Body of pancreas (tissue), 4 donors: ENCODE data around the gene MYLK4.

ENCODE experiments used
- POLR2A ChIP-seq, 3 donors: fragments of 450-650 bp; IDR thresholded peaks; one replicate each; pipeline ENCODE4 v1.6.1; 2016; ENCODE audit warnings: antibody characterized with exemption in 3 of 3, mild to moderate bottlenecking in 2 of 3
- TF ChIP-seq, protein P1 (sequence below), 7 experiments: fragments of 450-650 bp in 4 of 7; fragments of 200-600 bp in 3 of 7; sonication (generic) in 3 of 7; IDR thresholded peaks; one replicate each; pipeline ENCODE4 v1.5.1; 2016 to 2019; ENCODE audit warnings: antibody characterized with exemption in 7 of 7

DNA sequence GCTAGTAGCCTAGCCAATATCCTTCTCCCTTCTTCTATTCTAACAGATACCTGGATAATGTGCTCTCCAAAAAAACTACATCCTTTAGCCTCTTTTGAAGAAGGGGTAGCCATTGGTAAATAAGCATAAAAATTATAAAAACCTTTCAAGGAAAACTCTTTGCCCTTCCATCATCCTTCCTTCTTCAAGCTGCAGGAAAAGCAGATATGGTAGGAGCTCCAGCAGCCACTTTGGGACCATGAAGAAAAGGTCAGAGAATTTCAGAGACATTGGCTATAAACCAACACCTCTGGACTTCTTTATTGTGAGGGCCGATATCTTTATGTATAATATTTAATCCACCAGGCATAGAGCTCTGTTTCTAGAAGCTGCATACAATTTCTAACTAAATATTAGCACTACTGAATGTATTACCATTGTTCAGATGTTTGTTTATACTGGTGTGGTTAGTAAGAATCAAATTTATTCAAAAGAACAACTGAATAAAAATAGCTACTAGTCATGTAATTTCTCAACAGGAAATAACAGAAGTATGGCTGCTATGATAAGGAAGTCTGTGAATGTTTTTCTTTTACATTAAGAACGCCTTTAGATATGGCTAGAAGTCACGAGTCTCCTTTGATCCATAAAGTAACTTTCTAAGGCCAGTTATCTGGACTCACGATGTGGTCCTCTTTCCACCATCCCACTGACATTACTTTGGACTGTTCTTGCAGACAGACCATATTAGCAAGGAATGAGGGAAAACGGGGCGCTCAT, 32.2 kb downstream of the MYLK4 start:
- TF ChIP-seq, protein P1, sequence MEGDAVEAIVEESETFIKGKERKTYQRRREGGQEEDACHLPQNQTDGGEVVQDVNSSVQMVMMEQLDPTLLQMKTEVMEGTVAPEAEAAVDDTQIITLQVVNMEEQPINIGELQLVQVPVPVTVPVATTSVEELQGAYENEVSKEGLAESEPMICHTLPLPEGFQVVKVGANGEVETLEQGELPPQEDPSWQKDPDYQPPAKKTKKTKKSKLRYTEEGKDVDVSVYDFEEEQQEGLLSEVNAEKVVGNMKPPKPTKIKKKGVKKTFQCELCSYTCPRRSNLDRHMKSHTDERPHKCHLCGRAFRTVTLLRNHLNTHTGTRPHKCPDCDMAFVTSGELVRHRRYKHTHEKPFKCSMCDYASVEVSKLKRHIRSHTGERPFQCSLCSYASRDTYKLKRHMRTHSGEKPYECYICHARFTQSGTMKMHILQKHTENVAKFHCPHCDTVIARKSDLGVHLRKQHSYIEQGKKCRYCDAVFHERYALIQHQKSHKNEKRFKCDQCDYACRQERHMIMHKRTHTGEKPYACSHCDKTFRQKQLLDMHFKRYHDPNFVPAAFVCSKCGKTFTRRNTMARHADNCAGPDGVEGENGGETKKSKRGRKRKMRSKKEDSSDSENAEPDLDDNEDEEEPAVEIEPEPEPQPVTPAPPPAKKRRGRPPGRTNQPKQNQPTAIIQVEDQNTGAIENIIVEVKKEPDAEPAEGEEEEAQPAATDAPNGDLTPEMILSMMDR (IDR thresholded peaks at IDR 0.05) = no peak
- no peak for TF ChIP-seq POLR2A (IDR thresholded peaks at IDR 0.05)
